DMS53 (cell line): ENCODE measurements around the gene PDP2.
A peak's percentile ranks its signal among the peaks of the same experiment; 100 is the strongest.
"Not testable (repeated sequence)": the region's sequence is repeated elsewhere in the genome, so short reads cannot be mapped to it uniquely, and the experiment has no call there.

ENCODE experiments used
- DNase-seq: peaks from one replicate; lab custom pipeline; 2025; lab: John Stamatoyannopoulos, UW

Gene PDP2

GRCh38 chr16:66886321-66886720, 6.0 kb downstream of the PDP2 start:
- no peak for DNase-seq

GRCh38 chr16:66886914-66887313, 6.6 kb downstream of the PDP2 start:
- DNase-seq = no peak

GRCh38 chr16:66888647-66889615, 8.6 kb downstream of the PDP2 start:
- no peak for DNase-seq

DNA sequence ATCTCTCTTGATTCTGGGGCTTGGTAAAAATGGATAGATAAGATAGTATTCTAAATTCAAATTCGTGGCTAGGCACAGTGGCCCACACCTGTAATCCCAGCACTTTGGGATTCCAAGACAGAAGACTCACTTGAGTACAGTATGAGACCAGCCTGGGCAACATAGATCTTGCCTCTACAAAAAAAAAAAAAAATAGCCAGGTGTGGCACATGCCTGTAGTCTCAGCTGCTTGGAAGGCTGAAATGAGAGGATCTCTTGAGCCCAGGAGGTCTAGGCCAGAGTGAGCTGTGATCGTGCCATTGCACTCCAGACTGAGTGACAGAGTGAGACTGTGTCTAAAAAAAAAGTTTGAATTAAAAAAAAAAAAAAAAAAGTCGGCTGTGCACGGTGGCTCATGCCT, 9.3 kb downstream of the PDP2 start:
- DNase-seq = no peak

DNA sequence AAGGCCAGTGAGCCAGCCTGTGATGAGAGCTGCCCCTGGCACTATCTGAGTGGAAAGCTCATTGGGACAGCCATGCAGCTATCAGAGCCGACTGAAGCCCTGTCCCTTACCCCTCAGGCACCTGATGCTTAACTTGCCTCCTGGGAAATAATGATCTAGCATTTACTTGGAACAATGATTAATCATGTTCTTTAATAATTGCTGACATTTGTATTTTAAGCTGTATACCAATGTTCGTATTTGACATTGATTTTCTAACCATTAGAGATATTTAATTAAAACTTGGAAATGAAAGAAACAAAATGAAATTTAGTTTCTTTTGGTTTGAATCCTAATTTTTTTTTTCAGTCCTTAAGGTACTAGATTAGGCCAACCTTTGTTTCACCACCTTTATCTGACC, 10.5 kb downstream of the PDP2 start:
- DNase-seq = no peak

GRCh38 chr16:66891360-66891759, 11.0 kb downstream of the PDP2 start:
- DNase-seq = no peak

GRCh38 chr16:66891797-66892196, 11.5 kb downstream of the PDP2 start:
- DNase-seq = no peak

- no peak for DNase-seq
Measured at GRCh38 chr16:66894055-66894454, 13.7 kb downstream of the PDP2 start.

DNA sequence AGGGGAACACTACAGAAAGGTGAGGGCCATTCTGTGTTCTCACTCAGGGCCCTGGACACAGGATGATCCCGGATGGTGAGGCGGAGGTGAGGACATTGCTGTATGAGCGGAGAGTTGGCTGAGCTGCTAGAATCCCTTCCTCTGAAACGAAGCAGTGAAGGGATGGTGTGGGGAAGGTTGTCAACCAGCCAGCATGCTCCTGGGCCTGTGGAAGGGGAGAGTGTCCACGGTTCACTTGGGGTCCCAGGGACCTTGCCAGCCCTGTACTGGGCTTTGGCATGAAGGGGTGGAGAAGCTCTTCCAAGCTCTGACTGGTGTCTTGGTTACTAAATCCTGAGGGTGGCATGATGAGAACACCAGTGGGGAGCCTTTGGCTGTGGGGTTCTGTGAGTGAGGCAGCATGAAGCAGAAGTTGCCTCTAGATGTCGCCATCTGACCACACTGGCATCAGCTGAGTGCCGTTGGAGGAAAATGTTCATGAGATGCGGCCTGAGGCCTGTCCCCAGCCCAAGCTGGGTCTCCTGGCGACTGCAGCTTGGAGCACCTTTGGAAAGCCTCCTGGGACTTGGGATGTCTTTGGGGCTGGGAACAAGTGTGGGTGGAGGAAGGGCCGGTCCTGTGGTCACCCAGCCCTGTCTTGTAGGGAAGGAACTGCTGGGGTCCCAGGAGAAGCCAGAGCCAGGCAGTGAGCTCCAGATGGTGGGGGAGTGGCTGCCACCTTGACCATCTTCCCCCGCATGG, 14.8 kb downstream of the PDP2 start:
- DNase-seq = peak; percentile 81

DNA sequence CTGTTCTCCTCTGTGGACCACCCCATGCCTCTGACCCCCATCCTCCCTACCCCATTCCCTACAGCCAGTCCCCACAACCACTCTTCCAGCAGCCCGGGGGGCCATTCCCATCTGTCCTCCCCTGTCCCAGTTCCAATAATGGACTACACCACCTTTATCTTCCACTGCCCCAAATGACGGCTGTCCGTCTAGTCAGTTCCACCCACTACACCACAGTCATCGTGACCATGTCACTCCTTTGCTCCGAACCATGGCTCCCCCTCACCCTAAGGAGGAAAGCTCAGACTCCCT, 15.3 kb downstream of the PDP2 start:
- DNase-seq = no peak

GRCh38 chr16:66895999-66896398, 15.7 kb downstream of the PDP2 start:
- no peak for DNase-seq

- not testable (repeated sequence) for DNase-seq
Measured at GRCh38 chr16:66896682-66897081, 16.4 kb downstream of the PDP2 start.

DNA sequence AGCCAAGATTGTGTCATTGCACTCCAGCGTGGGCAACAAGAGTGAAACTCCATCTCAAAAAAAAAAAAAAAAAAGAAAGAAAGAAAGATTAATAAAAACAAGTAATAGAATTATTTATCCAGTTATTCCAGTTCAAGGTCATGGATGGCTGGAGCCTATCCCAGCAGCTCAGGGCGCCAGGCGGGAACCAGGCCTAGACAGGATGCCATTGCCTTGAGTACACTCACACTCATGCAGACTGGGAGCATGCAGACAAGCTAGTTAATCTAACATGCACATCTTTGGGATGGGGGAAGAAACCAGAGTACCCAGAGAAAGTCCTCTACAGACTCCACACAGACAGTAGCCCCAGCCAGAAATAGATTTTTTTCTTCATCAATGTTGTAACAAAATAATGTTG, 17.9 kb downstream of the PDP2 start:
- DNase-seq = peak; percentile 38

DNA sequence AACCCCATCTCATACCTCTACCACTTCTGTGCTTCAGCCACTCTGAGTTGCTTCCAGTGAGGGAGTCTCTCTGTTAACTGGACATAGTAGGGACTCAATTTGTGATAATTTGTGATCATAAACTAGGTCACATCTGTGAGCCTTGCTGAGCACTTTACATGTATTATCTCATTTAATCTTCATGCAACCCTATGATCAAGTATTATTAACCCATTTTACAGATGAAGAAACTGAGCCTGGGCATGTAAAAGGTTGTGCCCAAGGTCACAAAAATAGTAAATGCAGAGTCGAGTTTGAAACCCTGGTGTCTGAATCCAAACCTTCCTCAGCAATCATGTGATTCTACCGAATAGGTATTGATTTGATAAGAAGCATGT, 18.6 kb downstream of the PDP2 start:
- DNase-seq = no peak

DNA sequence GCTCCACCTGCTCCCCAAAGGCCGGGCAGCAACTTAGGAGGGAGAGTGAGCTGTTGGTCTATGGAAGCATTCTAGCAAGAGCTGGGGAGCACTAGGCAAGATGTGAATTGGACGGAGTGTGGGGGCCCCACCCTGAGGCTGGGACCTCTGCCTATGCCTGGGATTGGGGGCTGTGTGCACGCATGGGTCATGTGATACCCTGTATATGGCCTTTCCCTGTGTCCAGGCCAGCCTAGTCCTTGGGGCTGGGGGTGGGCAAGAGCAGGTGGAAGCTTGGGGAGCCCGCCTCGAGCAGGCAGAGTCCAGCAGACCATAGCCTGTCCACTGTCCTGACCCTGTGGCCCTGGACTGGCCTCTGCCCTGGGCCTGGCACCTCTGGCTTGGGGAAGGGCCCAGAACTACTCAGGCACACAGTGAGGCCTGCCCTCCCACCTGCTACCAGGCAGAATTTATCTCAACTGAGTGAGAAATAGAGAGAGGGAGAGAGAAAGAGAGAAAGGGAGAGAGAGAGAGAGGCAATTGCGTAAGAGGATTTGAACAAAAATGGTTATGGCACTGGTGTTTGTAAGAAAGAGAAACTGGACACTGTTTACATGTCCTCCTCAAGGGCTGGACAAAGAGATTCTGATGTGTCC, 19.1 kb downstream of the PDP2 start:
- peak; percentile 48 for DNase-seq

DNA sequence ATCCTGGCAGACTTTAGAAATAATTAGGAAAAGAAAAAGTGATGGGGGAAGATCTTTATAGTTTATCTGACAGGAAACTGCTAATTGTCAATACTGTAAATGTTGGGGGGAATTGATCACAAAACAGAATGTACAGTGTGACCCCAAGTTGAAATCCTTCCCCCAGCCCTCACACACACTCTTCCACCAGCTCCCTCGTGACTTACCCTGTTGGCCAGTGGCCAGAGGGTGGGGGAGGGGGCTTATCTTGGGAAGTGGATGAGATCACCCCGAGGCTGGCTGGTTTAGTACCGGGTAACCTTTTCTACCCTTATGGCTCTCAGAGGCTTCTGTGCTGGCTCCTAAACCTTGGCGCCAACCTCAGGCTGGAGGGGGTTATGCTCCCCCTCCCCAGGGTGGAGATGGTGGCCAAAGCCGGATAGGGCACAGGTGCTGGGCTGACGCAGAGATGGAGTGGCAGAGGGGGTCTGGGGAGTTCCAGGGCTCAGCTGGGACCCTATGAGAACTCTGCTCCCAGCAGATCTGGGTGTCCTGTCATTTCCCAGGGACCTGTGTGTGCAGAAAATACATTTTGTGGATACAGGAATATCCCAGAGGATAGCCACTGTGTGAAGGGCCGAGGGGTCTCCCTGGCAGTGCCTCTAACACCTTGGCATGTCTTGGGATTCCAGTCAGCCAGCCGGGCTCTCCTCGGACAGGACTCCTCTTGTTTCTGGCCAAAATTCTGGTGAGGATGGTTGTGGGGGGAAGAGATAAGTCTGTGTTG, 19.8 kb downstream of the PDP2 start:
- peak; percentile 87 for DNase-seq

- DNase-seq = no peak
Measured at GRCh38 chr16:66900721-66901441, 20.6 kb downstream of the PDP2 start.

- DNase-seq = no peak
Measured at GRCh38 chr16:66901626-66902025, 21.3 kb downstream of the PDP2 start.

DNA sequence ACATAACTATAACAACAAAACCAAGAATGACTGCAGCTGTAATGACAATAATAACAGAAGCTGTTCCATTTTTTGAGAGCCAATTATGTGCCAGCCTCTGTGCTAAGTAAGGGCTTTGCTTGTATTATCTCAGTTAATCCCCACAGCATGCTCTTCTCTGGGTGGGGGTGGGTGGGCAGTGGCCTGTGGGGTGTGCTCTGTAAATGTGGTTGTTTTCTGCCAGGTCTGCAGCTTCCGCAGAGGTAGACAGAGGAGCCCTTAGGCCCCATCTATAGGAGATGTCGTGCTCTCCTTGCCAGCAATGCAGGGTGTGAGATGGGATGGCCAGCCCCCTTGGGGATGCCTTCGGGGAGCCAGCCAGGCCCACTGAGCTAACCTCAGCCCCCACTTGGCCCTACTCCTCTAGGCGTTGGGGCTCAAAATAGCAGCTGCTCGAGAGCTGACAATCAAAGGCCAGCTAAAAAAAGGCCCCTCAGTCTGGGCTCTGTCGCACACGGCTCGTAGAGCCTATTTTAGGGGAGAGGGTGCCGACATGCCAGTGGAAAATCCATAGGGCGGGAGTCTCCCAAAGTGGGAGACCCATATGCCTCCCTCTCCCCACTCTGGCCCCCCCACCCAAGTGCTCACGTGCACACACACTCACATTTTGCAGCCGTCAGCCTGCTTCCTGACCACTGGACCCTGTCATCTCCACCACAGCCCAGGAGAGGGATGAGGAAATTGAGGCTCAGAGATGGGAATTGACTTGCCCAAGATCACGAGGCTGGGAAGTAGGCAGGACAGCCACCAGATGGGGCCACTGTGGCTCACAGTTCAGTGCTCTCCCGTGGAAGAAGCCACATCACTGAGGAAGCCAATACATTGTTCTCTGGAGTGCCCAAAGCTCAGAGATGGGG, 22.6 kb downstream of the PDP2 start:
- DNase-seq = no peak
